Measurements from ENCODE around the gene LYPD5.

The LYPD5 gene

DNA sequence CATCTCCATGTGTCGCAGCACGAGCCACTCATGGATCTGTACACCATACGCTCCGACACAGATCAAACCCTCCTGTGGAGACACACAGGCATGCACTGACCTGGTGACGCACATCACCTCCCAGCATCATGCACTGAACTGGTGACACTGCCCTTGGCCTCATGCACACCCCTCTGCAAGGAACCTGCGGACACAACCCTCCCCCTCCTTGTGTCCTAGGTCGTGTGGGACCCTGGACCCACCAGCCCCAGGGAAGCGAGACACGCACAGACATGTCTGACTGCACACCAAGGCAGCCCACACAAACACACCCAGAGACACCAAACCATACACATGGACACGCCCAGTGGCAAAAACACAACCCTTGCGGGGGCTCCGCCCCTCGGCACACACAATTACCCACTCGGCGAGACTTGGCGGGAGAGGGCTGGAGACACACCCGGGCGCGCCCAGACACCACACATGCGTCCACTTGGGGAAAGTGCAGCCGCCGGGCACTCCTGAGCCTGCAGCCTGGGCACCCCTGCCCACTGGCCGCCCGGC lies 19.5 kb downstream of the LYPD5 start:
- H3K36me3 ChIP-seq = no peaks in the 10 kb centered on the region
- DNase-seq = no peak
- intact Hi-C loops (cut with DNase I; ENCODE audit: low total_unique reads) = no loop called here
- H3K4me1 ChIP-seq = peaks cover 0 to 35% (median 8%) of the 10 kb centered on the region in 4 donors
- no peaks in the 10 kb centered on the region for H3K9me3 ChIP-seq
- H3K27ac ChIP-seq = no peak overlapping the region
- no peak overlapping the region for H3K4me3 ChIP-seq
- TF ChIP-seq CTCF (IDR thresholded peaks at IDR 0.05) = no peak
- H3K27me3 ChIP-seq = peaks cover 0 to 38% of the 10 kb centered on the region in 2 donors

GRCh38 chr19:43782311-43782660 lies 20.0 kb downstream of the LYPD5 start:
- no peaks in the 10 kb centered on the region for H3K9me3 ChIP-seq
- no peak for TF ChIP-seq CTCF (IDR thresholded peaks at IDR 0.05)
- H3K27ac ChIP-seq = no peak overlapping the region
- peaks cover 0 to 39% of the 10 kb centered on the region in 2 donors for H3K27me3 ChIP-seq
- H3K36me3 ChIP-seq = no peaks in the 10 kb centered on the region
- intact Hi-C loops (cut with DNase I; ENCODE audit: low total_unique reads) = no loop called here
- DNase-seq = no peak
- H3K4me3 ChIP-seq = no peak overlapping the region
- H3K4me1 ChIP-seq = peaks cover 0 to 39% (median 10%) of the 10 kb centered on the region in 4 donors

- no peaks in the 10 kb centered on the region for H3K9me3 ChIP-seq
- peaks cover 0 to 39% of the 10 kb centered on the region in 2 donors for H3K27me3 ChIP-seq
- TF ChIP-seq CTCF (IDR thresholded peaks at IDR 0.05) = no peak
- DNase-seq = no peak
- no peaks in the 10 kb centered on the region for H3K36me3 ChIP-seq
- intact Hi-C loops (cut with DNase I; ENCODE audit: low total_unique reads) = no loop called here
- no peak overlapping the region for H3K4me3 ChIP-seq
- no peak overlapping the region for H3K27ac ChIP-seq
- peaks cover 0 to 39% (median 10%) of the 10 kb centered on the region in 4 donors for H3K4me1 ChIP-seq
Measured at GRCh38 chr19:43781630-43782310, 20.5 kb downstream of the LYPD5 start.

GRCh38 chr19:43780706-43781525 lies 21.3 kb downstream of the LYPD5 start, which contains the start of gene KCNN4:
Gene KCNN4, minus strand, starts transcription at chr19:43780973. Its CDS starts 112 bp downstream, at chr19:43780861.
- H3K4me3 ChIP-seq = peak within 1 kb of the TSS; percentile 5 to 22
- H3K36me3 ChIP-seq = no peaks in the 10 kb centered on the region
- intact Hi-C loops (cut with DNase I; ENCODE audit: low total_unique reads) = no loop called here
- TF ChIP-seq CTCF (IDR thresholded peaks at IDR 0.05) = no peak
- no peak for DNase-seq
- peak within 1 kb of the TSS in 1 of 2 donors; percentile 32 for H3K27ac ChIP-seq
- peaks cover 0 to 43% of the 10 kb centered on the region in 2 donors for H3K27me3 ChIP-seq
- no peaks in the 10 kb centered on the region for H3K9me3 ChIP-seq
- H3K4me1 ChIP-seq = peaks cover 0 to 39% (median 10%) of the 10 kb centered on the region in 4 donors

GRCh38 chr19:43779820-43780219 lies 22.4 kb downstream of the LYPD5 start:
- intact Hi-C loops (cut with DNase I; ENCODE audit: low total_unique reads) = no loop called here
- no peak for TF ChIP-seq CTCF (IDR thresholded peaks at IDR 0.05)
- Histone ChIP-seq H3K9me3 (no peaks in the 10 kb centered on the region), H3K27ac (peak overlapping the region in 1 of 2 donors; percentile 32), H3K4me3 (peak overlapping the region; percentile 5 to 22), H3K27me3 (peaks cover 0 to 48% of the 10 kb centered on the region in 2 donors), H3K4me1 (peaks cover 2 to 34% (median 9%) of the 10 kb centered on the region in 4 donors), H3K36me3 (no peaks in the 10 kb centered on the region)
- no peak for DNase-seq

Data from tibial artery (tissue), 4 donors.